ENCODE measurements around the gene GRIP2.

GRIP2 gene

GRCh38 chr3:14512281-14512941 is 27.7 kb downstream of the GRIP2 start:
- Histone ChIP-seq H3K79me2 (ENCODE audit: insufficient read depth, low read length) (no peaks in the 10 kb centered on the region), H3K4me2 (ENCODE audit: low read length) (no peak overlapping the region), H3K36me3 (ENCODE audit: insufficient read depth, low read length) (no peaks in the 10 kb centered on the region), H4K20me1 (ENCODE audit: insufficient read depth, low read length) (no peaks in the 10 kb centered on the region), H3K9ac (ENCODE audit: low read length) (no peak overlapping the region), H3K9me3 (ENCODE audit: low read length) (no peaks in the 10 kb centered on the region), H3K4me3 (ENCODE audit: low read depth, low read length, poor library complexity, severe bottlenecking) (no peak overlapping the region), H3K9me2 (ENCODE audit: low read depth, low read length) (no peaks in the 10 kb centered on the region), H3K4me1 (ENCODE audit: insufficient read depth, low read length, severe bottlenecking) (no peaks in the 10 kb centered on the region), H3K27me3 (ENCODE audit: insufficient read depth, low read length) (peaks cover 3% of the 10 kb centered on the region; the same call in 1 of the 2 replicates), H3K27ac (ENCODE audit: low read depth, low read length, poor library complexity, severe bottlenecking) (no peak overlapping the region), H3F3A (ENCODE audit: insufficient read depth, low read length) (no peaks in the 10 kb centered on the region), H2AFZ (ENCODE audit: low read length) (no peak overlapping the region)
- TF ChIP-seq CTCF (IDR thresholded peaks at IDR 0.05; ENCODE audit: low read length): no peak
- TF ChIP-seq EZH2 (IDR thresholded peaks at IDR 0.05; ENCODE audit: borderline replicate concordance, low read length): no peak

GRCh38 chr3:14511623-14512280 is 28.4 kb downstream of the GRIP2 start:
- TF ChIP-seq CTCF (IDR thresholded peaks at IDR 0.05; ENCODE audit: low read length) (no peak), EZH2 (IDR thresholded peaks at IDR 0.05; ENCODE audit: borderline replicate concordance, low read length) (no peak)
- no peak overlapping the region for H2AFZ ChIP-seq (ENCODE audit: low read length)
- peaks cover 3% of the 10 kb centered on the region; the same call in 1 of the 2 replicates for H3K27me3 ChIP-seq (ENCODE audit: insufficient read depth, low read length)
- H3K4me1 ChIP-seq (ENCODE audit: insufficient read depth, low read length, severe bottlenecking): no peaks in the 10 kb centered on the region
- no peaks in the 10 kb centered on the region for H3K79me2 ChIP-seq (ENCODE audit: insufficient read depth, low read length)
- H3K9ac ChIP-seq (ENCODE audit: low read length): no peak overlapping the region
- H3K27ac ChIP-seq (ENCODE audit: low read depth, low read length, poor library complexity, severe bottlenecking): no peak overlapping the region
- no peak overlapping the region for H3K4me2 ChIP-seq (ENCODE audit: low read length)
- no peaks in the 10 kb centered on the region for H3K9me3 ChIP-seq (ENCODE audit: low read length)
- no peaks in the 10 kb centered on the region for H3F3A ChIP-seq (ENCODE audit: insufficient read depth, low read length)
- no peaks in the 10 kb centered on the region for H3K9me2 ChIP-seq (ENCODE audit: low read depth, low read length)
- no peaks in the 10 kb centered on the region for H3K36me3 ChIP-seq (ENCODE audit: insufficient read depth, low read length)
- no peaks in the 10 kb centered on the region for H4K20me1 ChIP-seq (ENCODE audit: insufficient read depth, low read length)
- H3K4me3 ChIP-seq (ENCODE audit: low read depth, low read length, poor library complexity, severe bottlenecking): no peak overlapping the region

GRCh38 chr3:14510838-14511622 is 29.1 kb downstream of the GRIP2 start:
- Histone ChIP-seq H3K27ac (ENCODE audit: low read depth, low read length, poor library complexity, severe bottlenecking) (no peak overlapping the region), H3K36me3 (ENCODE audit: insufficient read depth, low read length) (no peaks in the 10 kb centered on the region), H3K9me3 (ENCODE audit: low read length) (no peaks in the 10 kb centered on the region), H2AFZ (ENCODE audit: low read length) (no peak overlapping the region), H3K4me1 (ENCODE audit: insufficient read depth, low read length, severe bottlenecking) (no peaks in the 10 kb centered on the region), H3K4me2 (ENCODE audit: low read length) (no peak overlapping the region), H3K9ac (ENCODE audit: low read length) (no peak overlapping the region), H3K79me2 (ENCODE audit: insufficient read depth, low read length) (no peaks in the 10 kb centered on the region), H4K20me1 (ENCODE audit: insufficient read depth, low read length) (no peaks in the 10 kb centered on the region), H3F3A (ENCODE audit: insufficient read depth, low read length) (no peaks in the 10 kb centered on the region), H3K4me3 (ENCODE audit: low read depth, low read length, poor library complexity, severe bottlenecking) (no peak overlapping the region), H3K27me3 (ENCODE audit: insufficient read depth, low read length) (peaks cover 3% of the 10 kb centered on the region; the same call in 1 of the 2 replicates), H3K9me2 (ENCODE audit: low read depth, low read length) (no peaks in the 10 kb centered on the region)
- TF ChIP-seq EZH2 (IDR thresholded peaks at IDR 0.05; ENCODE audit: borderline replicate concordance, low read length) (no peak), CTCF (IDR thresholded peaks at IDR 0.05; ENCODE audit: low read length) (no peak)

All from OCI-LY1 (cell line).